GM12874 (cell line): ENCODE data around the gene ALG3.

Source experiments
- TF ChIP-seq, protein P1 (sequence below): IDR thresholded peaks from 2 replicates; pipeline ENCODE4 v1.5.1; 2011; ENCODE audit warnings: low read depth, mild to moderate bottlenecking, control low read depth, low read length, moderate library complexity; ENCODE audit not compliant: insufficient read depth

Gene ALG3

DNA sequence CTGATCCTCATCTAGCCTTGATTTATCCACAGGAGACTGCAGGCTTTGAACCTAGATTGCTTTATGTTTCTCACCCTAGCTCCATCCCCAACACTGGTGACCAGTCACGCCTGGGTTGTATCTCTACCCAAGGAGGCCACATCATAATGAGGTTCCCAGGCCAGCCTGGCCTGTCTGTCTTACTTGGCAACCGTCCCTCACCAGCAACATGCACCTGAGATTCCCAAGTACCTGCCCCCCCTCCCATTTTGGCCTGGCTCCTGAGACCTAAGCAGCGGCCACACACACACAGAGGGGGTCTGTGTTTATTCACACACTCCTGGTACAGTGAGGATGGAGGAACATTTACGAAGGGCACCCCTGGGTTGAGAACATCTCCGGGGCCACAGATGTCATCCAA lies 10.2 kb upstream of the ALG3 start:
- TF ChIP-seq, protein P1, sequence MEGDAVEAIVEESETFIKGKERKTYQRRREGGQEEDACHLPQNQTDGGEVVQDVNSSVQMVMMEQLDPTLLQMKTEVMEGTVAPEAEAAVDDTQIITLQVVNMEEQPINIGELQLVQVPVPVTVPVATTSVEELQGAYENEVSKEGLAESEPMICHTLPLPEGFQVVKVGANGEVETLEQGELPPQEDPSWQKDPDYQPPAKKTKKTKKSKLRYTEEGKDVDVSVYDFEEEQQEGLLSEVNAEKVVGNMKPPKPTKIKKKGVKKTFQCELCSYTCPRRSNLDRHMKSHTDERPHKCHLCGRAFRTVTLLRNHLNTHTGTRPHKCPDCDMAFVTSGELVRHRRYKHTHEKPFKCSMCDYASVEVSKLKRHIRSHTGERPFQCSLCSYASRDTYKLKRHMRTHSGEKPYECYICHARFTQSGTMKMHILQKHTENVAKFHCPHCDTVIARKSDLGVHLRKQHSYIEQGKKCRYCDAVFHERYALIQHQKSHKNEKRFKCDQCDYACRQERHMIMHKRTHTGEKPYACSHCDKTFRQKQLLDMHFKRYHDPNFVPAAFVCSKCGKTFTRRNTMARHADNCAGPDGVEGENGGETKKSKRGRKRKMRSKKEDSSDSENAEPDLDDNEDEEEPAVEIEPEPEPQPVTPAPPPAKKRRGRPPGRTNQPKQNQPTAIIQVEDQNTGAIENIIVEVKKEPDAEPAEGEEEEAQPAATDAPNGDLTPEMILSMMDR: no peak

DNA sequence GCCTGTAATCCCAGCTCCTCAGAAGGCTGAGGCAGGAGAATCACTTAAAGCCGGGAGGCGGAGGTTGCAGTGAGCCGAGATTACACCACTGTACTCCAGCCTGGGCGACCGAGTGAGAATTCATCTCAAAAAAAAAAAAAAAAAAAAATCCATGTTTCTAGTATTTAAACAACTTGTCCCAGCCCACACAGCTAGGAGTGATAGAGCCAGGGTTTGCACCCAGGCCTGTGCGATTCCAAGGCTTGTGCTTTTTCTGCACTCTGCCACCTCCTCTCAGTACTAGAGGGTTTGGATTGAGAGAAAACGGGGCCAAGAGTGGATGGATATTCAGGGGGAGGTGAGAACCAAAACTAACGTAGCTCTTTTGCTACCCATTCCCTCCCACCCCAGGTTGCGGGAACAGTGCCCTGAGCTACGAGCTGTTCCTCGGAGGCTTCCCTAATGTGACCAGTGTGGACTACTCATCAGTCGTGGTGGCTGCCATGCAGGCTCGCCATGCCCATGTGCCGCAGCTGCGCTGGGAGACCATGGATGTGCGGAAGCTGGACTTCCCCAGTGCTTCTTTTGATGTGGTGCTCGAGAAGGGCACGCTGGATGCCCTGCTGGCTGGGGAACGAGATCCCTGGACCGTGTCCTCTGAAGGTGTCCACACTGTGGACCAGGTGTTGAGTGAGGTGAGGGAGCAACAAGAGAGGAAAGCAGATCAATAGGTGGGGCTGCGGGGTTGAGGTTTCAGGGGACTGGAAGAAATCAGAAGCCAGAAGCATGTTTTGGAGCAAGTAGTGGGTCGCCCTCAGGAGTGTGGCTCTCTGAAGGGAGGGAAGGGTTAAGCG lies 8.5 kb upstream of the ALG3 start:
- TF ChIP-seq, protein P1: no peak

DNA sequence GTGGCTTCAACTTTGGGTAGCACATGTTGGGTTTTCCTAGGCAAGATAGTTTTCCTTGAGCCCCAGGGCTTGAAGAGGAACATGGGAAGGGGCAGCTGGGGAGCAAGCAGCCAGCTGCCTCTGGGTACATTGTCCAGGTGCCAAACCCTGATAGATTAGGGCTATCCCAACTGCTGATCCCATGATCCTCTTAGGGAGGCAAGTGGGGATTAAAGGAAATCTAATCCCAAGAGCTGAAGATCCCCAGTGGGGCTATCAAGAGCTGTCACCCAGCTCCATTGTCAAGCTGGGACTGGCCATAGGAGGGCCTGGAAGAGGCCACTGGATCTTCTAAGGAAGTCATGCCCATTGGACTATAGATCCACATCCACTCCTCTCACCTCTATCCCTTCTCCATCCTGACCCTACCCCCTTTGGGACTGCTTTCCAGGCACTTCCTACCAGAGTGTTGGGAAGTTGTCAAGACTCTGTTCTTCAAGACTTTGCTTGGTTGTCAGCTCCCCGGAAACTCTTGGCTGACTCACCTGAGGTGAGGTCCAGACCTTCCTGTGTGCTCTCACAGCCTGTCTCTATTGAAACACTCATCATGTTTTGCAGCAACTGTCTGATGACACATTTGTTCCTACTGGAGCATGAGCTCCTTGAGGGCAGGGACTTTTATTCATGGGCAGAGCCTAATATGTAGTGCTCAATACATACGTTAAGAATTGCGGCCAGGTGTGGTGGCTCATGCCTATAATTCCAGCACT lies 6.7 kb upstream of the ALG3 start:
- TF ChIP-seq, protein P1: no peak

DNA sequence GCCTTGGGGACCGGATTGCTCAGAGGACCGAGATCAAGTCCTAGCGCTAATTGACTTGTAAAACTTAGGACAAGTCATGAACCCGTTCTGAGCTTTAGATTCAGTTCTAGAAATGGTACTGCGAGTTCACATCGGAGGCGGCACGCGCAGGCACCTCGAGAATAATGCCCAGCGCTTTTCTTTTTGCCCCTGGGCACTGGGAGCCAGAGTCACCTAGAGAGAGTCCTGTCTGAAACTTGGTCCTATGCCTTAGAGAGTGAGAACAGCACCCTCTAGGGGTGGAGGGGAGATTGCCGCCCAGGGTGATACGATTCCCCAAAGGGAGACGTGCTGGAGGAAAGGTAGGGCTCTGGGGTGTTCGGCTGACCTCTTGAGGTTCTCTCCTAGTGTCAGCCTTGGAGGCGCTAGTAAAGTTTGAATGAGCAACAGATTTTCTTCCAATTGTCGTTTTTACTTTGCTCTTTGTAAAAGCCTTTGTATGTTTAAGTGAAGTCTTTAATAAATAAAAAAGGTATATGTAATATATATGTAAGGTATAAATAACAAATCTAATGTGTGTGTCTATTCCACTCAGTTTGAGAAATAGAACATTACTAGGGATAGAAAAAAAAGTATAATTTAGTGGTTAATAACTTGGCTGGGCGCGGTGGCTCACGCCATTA lies 1.5 kb upstream of the ALG3 start:
- TF ChIP-seq, protein P1: peak; percentile 93

DNA sequence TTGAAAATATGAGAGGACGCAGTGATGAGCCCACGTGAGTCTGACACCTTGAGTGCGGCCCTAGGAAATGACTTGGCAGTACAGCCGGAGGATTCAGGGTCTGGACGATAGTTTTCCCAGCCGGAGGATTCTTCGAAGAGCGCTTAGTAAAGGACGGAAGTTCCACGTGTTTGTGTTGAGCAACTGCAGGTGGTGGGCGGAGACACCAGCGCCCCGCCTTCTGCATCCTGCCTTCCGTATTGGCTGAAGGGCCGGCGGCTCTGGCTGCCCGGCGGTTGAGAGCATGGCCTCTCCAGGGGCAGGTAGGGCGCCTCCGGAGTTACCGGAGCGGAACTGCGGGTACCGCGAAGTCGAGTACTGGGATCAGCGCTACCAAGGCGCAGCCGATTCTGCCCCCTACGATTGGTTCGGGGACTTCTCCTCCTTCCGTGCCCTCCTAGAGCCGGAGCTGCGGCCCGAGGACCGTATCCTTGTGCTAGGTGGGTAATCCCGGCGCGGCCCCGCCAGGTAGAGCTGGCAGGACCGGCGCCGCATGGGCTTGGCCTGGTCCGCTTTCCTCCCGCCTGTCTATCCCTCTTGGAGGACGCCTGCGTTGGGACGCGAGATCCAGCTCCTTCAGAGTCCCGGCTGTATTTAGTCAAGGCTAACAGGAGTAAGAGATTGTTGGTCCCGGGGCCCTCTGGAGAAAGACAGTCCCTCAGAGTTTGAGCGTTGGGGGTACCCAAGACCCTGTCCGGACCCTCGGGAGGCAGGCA lies 827 bp upstream of the ALG3 start, which contains the start of gene EEF1AKMT4:
EEF1AKMT4 (plus strand) TSS at position 261 of the 755 bp plus-strand sequence; CDS start at position 284, 23 bp downstream.
- TF ChIP-seq, protein P1: peak; percentile 38; the same call in 1 of the 2 replicates

DNA sequence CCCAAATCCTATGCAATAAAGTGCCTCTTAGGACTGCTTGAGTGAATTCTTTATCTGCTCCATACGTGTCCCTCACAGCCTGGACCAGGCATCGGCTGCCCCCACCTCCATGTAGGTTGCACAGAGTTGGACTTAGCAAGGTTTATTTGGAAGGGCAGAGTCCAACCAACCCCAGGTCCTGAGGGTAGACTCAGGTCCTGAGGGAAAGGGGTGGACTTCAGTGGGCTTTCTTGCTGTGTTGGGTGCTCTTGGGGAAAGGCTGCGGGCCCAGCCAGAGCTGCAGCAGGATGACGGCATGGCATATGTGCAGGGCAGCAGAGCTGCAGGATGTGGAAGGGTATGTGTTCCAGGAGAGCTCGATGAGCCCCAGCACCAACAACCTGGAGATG lies 6.5 kb downstream of the ALG3 start:
- TF ChIP-seq, protein P1: no peak
